HG03378 (cell line): ENCODE data around the gene ALOX15B.
"Not testable (repeated sequence)": the region's sequence is repeated elsewhere in the genome, so short reads cannot be mapped to it uniquely, and the experiment has no call there.

Source experiments
- ATAC-seq: cut with Tn5 transposase; IDR thresholded peaks from one replicate; pipeline ENCODE4 v1.9.1; 2021; ENCODE audit warnings: mild to moderate bottlenecking, moderate library complexity; ENCODE audit not compliant: unreplicated experiment

Gene ALOX15B

DNA sequence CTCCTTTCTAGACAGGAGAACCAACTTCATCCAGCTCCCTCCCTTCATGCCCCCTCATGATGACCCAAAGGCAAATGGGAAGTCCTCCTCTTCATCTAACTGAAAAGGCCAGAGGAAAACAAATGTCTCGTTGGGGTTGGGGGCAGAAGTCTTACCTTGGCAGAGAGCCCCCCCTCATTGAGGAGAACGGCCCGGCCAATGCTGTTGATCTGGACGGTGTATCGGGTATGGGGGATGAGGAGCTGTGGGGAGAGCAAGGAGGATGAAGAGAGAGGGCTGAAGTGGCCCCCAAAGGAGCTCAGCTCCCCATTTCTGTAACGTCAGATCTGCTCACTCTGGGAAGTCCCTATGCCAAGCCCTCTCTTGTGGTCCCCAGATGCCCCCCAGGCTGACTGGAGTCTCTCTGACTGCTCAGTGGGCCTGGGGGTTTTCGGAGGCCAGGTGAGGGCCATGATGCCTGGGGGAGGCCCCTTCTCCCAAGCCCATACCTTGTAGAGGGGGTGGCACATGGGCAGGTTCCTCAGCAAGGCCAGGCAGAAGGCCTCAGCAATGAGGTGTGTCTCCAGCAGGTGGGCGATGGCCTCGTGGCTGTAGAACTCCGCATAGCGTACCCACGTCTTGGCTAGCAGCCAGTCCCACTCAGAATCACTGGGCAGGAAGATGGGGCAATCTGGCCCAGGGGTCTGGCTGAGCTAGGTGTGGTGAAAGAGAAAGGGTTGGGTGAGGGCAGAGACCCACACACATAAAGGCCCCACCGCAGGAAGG lies 37.8 kb downstream of the ALOX15B start:
- no peak for ATAC-seq

DNA sequence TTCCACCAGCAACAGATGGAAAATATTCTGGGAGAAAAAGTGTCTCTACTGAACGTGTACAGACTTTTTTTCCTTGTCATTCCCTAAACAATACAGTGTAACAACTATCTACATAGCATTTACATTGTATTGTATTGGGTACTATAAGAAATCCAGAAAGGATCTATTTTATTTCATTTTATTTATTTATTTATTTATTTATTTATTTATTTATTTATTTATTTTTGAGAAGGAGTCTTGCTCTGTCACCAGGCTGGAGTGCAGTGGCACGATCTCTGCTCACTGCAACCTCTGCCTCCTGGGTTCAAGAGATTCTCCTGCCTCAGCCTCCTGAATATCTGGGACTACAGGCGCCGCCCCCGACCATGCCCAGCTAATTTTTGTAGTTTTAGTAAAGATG lies 39.1 kb downstream of the ALOX15B start:
- not testable (repeated sequence) for ATAC-seq

DNA sequence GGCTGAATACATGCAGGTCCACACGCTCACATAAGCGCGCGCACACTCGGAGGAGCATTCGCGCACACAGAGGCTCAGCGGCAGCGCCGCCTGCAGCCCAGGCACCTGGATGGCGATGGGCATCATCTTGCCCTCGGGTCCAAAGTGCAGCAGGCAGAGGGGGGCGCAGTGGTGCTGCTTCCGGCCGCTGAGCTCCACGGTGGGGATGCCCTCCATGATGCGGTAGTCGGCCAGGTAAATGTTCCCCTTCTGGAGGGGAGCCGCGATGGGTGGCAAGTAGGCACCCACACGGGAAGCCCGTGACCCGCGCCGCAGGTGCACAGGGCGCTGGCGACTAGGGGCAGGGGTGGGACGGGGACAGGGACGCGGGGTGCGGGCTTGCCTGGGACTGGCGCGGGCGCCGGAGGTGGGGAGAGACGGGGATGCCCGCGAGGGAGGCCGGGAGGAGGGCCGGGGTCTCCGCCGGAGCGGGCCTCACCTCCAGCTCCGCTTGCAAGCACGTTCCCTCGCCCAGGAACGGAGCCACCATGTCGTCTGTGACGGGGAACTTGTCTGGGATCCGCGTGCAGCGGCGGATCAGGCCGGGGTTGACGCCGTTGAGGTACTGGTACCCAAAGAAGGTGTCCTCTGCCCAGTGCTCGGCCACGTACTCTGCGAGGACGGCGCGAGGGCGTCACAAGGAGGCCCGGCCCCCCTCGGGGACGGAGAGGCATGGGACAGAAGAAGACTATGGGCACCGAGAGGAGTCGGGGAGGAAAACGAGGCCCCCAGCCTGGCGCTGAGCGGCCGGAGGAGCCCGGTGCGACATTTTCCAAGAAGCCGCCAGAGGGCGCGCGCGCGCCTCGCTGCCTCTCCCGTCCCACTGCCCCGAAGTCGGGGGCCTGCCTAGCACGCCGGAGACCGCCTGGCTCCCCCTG lies 40.7 kb downstream of the ALOX15B start:
- no peak for ATAC-seq

DNA sequence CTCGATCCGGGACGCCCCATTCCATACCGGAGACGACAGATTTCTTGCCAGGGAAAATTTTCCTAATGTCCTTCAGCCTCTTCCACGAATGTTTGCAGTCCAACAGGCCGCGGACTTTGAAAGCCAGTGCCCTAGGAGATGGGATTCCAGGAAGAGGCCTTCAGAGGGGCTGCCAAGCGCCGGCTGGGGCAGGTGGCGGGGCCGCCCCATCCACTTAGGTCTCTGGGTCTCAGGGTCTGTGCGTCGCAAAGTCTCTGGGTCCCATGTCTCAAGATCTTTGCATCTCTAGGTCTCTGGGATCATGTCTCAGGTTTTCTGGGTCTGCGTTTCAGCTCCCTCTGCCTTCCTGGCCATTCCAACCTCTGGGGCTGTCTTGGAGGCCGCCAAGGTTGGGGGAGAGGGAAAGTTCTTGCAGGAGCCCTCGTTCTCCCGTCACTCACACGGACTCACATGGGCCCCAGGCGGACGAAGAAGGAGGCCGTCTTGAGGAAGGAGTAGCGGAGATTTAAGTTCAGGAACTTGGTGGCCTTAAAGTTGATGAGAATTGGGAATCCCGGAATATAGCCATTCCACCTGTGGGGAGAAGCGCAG lies 41.4 kb downstream of the ALOX15B start:
- no peak for ATAC-seq

DNA sequence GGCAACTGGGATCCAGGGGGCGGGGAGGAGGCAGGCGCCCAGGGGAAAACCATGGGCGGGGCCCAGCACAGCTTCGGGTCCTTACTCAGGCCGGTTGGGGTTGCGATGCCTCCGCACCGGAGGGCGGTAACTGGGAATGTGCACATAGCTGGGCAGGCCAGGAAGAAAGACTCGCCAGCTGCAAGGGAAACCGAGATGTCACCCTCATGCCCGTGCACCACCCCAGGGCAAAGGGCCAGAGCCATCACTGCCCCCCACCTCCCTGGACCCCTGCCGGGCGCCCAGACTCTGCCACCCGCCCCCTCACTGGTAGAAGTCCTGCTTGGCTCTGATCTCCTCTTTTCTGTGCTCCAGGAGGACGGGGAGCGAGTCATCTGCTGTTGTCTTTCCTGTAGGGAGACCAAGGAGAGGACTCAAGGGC lies 42.0 kb downstream of the ALOX15B start:
- no peak for ATAC-seq

DNA sequence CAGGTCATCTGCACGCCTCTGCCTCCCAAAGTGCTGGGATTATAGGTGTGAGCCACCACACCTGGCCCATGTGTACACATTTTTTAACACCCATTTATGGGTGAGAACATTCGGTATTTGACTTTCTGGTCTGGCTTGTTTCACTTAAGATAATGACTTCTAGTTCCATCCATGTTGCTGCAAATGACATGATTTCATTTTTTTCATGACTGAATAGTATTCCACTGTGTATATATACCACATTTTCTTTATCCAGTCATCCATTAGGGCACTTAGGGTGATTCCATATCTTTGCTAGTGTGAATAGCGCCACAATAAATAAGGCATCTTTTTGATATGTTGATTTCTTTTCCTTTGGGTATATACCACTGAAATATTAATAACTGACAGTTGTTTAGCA lies 43.0 kb downstream of the ALOX15B start:
- no peak for ATAC-seq

DNA sequence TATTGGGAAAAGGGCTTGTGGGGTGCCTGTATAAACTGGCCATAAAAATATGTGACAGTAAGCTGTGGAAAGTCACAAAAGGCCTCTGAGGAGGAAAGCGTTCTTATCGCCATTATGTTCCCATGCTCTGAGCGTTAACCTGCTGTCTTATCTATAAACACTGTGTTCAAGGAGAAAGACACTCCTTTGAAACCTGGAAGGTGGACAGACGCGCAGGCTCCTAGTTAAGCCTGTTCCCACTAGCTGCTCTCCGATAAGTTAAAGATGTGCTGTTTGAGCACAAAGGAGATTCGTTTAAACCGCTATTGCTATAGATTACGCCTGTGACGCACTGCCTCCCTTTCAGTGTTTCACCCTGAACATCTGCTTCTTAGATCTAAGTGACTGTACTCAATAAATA lies 43.4 kb downstream of the ALOX15B start:
- ATAC-seq: no peak

DNA sequence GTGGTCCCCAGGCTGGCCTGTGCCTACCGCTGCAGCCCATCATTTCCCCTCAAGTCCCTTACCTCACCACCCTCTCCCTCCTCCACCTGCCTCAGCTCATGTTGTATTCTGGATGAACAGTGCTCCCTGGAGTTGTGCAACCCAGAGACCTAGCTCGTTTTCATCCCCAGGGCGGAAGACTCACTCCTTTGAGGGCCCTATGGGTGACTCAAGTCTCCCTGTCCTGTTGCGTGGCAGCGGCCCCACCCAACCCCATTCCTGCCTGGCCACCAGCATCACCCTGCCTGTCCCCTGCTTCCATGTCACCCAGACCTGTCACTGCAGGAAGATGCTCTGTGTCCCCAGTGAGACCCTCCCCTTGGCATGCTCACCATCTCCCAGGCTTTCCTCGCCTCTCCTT lies 45.4 kb downstream of the ALOX15B start:
- no peak for ATAC-seq

DNA sequence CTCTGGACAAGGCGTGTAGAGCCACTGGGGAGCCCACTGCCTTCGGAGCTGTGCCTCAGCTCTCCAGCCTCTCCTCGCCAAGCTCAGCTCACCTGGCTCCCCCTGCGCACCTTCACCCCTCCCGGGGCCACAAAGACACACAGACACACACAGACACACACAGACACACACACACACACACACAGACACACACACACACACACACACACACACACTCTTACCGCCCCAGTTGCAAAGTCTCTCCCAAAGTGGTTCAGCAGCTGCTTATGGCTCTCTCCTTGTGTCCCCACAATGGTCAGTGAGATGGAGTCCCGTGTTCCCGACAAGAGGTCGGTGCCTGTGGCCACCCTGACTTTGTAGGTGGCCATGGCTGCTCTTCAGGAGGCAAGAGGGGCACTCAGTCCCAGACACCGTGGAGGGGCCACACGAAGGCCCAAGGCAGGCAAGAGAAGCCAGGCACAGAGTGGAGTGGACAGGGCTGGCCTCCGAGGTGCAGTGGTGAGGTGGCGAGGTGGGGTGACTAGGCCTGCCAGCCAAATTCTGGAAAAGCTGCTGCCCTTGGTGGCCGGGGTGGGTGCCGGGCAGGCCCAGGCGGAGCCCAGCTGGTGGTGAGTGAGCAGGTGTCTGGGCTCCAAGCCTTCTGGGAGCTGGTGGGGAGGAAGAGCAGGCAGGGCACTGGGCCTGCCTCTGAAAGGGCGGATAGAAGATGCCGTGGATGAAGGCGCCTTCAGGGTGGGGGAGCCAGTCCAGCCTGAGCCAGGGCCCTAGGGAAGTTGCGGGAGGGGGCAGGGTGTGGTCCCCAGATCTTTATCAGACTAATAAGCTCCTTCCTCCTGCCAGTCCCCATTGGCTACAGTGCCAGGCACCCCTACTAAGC lies 48.5 kb downstream of the ALOX15B start, which contains the start of gene ALOX12B:
TSS of gene ALOX12B (minus strand) at position 642 of the 877 bp plus-strand sequence. CDS start at position 368, 274 bp downstream.
- no peak for ATAC-seq

DNA sequence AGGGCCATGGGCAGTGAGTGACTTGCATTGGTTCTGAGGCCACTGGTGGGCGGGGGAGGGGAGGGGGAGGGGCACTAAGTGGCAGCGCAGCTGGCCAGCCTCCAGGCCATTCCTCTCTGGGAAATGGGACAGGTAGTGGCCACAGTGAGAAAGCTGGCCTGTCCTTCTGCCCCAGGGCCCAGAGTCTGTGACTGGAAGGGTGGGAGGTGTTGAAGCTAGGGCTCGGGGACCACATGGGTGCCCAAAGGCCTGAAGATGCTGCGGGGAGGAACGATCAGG lies 49.0 kb downstream of the ALOX15B start:
- ATAC-seq: no peak

DNA sequence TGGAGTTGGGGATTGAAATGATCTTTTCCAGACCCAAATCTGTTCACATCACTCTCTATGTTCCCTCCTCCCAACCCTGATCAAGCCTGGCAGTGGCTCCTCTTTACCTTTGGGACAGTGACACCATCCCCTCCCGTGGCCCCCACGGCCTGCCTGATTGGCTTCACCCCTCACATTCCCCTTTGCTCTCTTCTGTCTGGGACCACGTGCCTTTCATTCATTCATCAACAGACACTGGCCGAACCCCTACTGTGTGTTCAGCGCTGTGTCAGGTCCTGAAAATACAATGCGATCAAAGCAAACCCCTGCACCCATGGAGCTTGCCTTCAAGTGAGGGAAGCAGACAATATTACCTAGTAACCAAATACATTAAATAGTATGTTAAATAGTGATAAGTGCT lies 50.9 kb downstream of the ALOX15B start:
- ATAC-seq: no peak

DNA sequence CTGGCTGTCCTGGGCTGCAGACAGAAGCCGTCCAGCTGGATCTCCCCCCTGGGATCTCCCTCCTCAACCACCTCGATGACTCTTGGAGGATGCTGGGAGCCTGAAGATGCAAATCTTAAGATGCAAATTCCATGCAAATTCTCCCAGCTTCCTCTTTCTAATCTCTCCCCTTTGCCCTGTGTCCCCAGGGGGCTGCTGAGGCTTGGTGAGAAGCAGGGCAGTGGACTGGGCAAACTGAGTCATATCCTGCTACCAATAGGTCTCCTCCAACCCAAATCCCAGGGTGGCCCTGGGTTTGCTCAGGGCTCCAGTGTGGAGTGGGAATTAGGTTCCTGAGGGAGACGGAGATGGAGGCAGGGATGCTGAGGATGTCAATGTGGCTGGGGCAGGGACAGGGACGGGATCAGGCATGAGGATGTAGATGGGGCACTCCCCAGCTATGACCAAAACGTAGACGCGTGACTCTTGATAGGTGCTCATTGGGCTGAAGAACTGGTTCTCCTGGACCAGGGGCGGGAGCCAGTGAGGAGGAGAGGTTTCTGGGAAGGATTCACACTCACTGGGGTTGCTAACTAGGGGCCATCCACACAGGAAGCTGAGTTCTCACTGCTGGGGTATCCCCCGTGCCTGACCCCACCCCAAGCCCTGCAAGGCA lies 52.3 kb downstream of the ALOX15B start:
- peak; percentile 45 for ATAC-seq

DNA sequence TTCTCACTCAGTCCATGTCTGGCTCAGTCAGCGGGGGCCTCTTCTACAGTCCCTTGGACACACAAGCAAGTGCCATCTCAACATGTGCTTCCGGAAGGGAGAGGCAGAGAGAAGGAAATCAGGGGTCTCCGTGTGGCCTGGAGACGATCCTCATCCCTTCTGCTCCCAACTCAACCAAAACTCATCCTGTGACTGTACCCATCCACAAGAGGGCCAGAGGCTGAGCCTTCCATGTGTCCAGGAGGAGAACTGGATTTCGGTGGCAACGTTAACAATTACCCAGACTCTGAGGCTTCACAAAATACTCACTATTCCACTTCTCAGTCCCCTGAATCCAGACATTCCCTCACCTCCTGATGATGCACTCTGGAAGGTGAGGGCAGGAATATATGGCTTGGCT lies 56.5 kb downstream of the ALOX15B start:
- no peak for ATAC-seq

DNA sequence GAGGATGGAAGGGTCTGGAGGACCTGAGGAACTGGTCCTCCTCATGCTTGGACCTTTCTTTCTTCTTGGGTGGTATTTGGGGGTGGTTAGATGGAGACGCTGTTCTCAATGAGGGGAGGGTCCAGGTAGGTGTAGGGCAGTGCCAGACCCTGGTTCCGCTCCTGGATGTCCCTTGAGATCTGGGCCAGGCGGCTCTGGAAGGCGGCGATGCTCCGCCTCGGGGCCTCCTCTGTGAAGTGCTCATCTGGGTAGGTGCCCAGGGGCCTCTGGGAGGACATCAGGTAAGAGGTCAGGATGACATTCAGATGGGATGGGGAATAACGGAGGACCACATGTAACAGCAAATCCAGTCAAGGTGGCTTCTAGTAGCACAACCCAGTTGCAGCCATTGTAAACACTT lies 57.7 kb downstream of the ALOX15B start:
- no peak for ATAC-seq
